ENCODE results near the gene CRYBG1.

- TF ChIP-seq CTCF (IDR thresholded peaks at IDR 0.05) = no peak
- no peak for TF ChIP-seq ELF4 (CRISPR knock-in tag; IDR thresholded peaks at IDR 0.05; ENCODE audit: low read depth)
- TF ChIP-seq PRDM15 (CRISPR knock-in tag; IDR thresholded peaks at IDR 0.05) = no peak
- TF ChIP-seq TEAD1 (CRISPR knock-in tag; IDR thresholded peaks at IDR 0.05) = no peak
Observed at GRCh38 chr6:106614166-106614565, 253.6 kb downstream of the CRYBG1 start.

All from WTC11 (cell line).